Aorta (tissue), 5 donors: ENCODE results near the gene TFB1M. TPM values are rescaled to one million over a fixed set of nuclear protein-coding genes. Genes with fewer than 3 reads are reported as not detected.
"Not testable (repeated sequence)": the region's sequence is repeated elsewhere in the genome, so short reads cannot be mapped to it uniquely, and the experiment has no call there.

Experiments
- ATAC-seq: fragments of 200-7000 bp; cut with Tn5 transposase; one replicate; pipeline ENCODE4 v1.9.1; 2022; ENCODE audit warnings: moderate library complexity; ENCODE audit not compliant: low FRiP score
- DNase-seq, 2 donors: peaks; one replicate each; pipeline ENCODE4 v3.0.0-alpha.2; 2020
- H3K27ac ChIP-seq, 2 donors: one replicate each; pipeline ENCODE4 v1.5.1; 2013; ENCODE audit warnings: low read length in 2 of 2, mild to moderate bottlenecking in 2 of 2, moderate library complexity in 2 of 2, control low read depth in 1 of 2, inconsistent platforms in 1 of 2, low read depth in 1 of 2
- H3K27me3 ChIP-seq, 2 donors: one replicate each; pipeline ENCODE4 v1.6.1; 2013; ENCODE audit warnings: control low read depth in 1 of 2, low read length in 1 of 2, mild to moderate bottlenecking in 1 of 2, moderate library complexity in 1 of 2; ENCODE audit not compliant: insufficient read depth in 2 of 2, control insufficient read depth in 1 of 2
- H3K36me3 ChIP-seq, 2 donors: one replicate each; pipeline ENCODE4 v1.6.1; 2013; ENCODE audit warnings: control low read depth in 1 of 2, low read length in 1 of 2, mild to moderate bottlenecking in 1 of 2; ENCODE audit not compliant: insufficient read depth in 2 of 2, control insufficient read depth in 1 of 2
- H3K4me1 ChIP-seq, 2 donors: one replicate each; pipeline ENCODE4 v1.6.1; 2013; ENCODE audit warnings: low read length in 2 of 2, control low read depth in 1 of 2, mild to moderate bottlenecking in 1 of 2, moderate library complexity in 1 of 2; ENCODE audit not compliant: insufficient read depth in 2 of 2, control insufficient read depth in 1 of 2
- H3K4me3 ChIP-seq, 2 donors: one replicate each; pipeline ENCODE4 v1.5.1; 2013; ENCODE audit warnings: low read length in 2 of 2, control low read depth in 1 of 2, mild to moderate bottlenecking in 1 of 2
- H3K9me3 ChIP-seq: one replicate; pipeline ENCODE4 v1.6.1; 2013; ENCODE audit warnings: mild to moderate bottlenecking, low read length; ENCODE audit not compliant: control insufficient read depth
- WGBS, 2 donors: extraction: QIAGEN DNeasy Blood & Tissue Kit; methylation state at CpG; one replicate each; pipeline ENCODE4 v1.1.7; 2013; 5-methylcytosine and 5-hydroxymethylcytosine counted together
- intact Hi-C, 2 donors: fragments of 100-400 bp; cut with DNase I; formaldehyde crosslinking; loops; one replicate each; pipeline versions ENCODE4 v1.14.2 to v1.15.0; 2022
- polyA plus RNA-seq, 2 donors: library from polyadenylated mRNA; stranded (reverse); fragments of 200-250 nt; gene quantifications; one replicate each; pipeline ENCODE4 v1.2.3, GENCODE V29; 2013
- total RNA-seq, 2 donors: library from RNA; stranded (reverse); fragmentation: NEBNext Ultra II Directional; extraction: Animal tissue kit (Norgen Biotek cat#: 25700); gene quantifications; one replicate each; pipeline ENCODE4 v1.2.1, GENCODE V29; 2021
- donor health status: healthy with polysubstance abuse.
- donor health status: Bipolar disorder and iron deficiency.
- donor health status: DM: no; HTN: no; CAD: no.
- donor health status: DM: no; HTN: no; CAD: no.
- donor health status: DM: yes; HTN: yes; CAD: no.

The TFB1M gene
- total and polyA plus RNA-seq, 4 donors = 6.0 to 23.8 (median 13.1) TPM

DNA sequence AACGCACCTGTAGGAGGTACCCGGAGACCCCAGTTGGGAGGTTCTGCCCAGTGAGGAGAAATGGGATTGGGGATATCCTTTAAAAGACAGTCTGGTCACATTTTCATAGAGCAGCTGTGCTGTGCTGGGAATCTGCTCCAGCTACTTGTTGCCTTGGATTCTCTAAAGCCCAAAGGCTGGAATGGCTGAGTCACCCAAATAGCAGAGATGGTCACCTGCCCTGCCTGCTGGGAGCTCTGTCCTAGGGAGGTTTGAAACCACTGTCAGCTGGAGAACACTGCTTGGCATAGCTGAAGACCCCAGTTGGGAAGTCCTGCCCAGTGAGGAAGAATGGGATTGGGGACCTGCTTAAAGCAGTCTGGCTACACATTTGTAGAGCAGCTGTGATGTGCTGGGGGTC lies 34.8 kb upstream of the TFB1M start:
- Histone ChIP-seq H3K4me1 (no peaks in the 10 kb centered on the region), H3K27ac (no peak overlapping the region), H3K9me3 (peaks cover 9% of the 10 kb centered on the region), H3K4me3 (no peak overlapping the region), H3K36me3 (no peaks in the 10 kb centered on the region), H3K27me3 (no peaks in the 10 kb centered on the region)
- no peak for DNase-seq
- 99 to 100% methylated on average over 2 of the region's 2 CpGs for WGBS, 2 donors
- intact Hi-C loops = no loop called here
- ATAC-seq = no peak

DNA sequence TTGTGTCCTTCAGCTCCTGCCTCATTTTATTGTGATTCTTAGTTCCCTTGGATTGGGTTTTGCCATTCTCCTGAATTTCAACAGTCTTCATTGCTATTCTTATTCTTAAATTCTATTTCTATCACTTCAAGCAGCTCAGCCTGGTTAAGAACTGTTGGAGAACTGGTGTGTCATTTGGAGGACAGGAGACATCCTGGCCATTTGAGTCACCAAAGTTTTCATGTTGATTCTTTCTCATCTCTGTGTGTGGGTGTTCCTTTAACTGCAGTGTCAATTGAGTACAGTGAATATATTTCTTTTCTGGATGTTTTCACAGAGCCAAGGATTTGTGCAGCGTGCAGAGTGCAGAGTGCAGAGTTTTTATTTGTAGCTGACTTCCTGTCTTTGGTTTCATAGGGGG lies 33.5 kb upstream of the TFB1M start:
- intact Hi-C loops = no loop called here
- Histone ChIP-seq H3K9me3 (peaks cover 3% of the 10 kb centered on the region), H3K27me3 (no peaks in the 10 kb centered on the region), H3K4me3 (no peak overlapping the region), H3K4me1 (no peaks in the 10 kb centered on the region), H3K36me3 (no peaks in the 10 kb centered on the region), H3K27ac (no peak overlapping the region)
- WGBS, 2 donors = 70 to 77% methylated on average over 1 of the region's 1 CpG
- no peak for ATAC-seq
- no peak for DNase-seq

DNA sequence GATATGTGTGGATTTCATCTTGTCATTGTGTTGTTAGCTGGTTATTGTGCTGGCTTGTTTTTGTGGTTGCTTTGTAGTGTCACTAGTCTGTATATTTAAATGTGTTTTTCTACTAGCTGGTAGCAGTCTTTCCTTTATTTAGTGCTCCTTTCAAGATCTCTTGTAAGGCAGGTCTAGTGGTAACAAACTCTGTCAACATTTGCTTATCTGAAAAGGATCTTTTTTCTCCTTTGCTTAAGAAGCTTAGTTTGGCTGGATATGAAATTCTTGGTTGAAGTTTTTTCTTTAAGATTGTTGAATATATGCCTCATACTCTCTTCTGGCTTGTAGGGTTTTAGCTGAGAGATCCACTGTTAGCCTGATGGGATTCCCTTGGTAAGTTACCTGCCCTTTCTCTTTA lies 32.7 kb upstream of the TFB1M start:
- Histone ChIP-seq H3K9me3 (peaks cover 3% of the 10 kb centered on the region), H3K4me3 (no peak overlapping the region), H3K36me3 (no peaks in the 10 kb centered on the region), H3K27me3 (no peaks in the 10 kb centered on the region), H3K27ac (no peak overlapping the region), H3K4me1 (no peaks in the 10 kb centered on the region)
- intact Hi-C loops = no loop called here
- DNase-seq (no peak), ATAC-seq (no peak)

DNA sequence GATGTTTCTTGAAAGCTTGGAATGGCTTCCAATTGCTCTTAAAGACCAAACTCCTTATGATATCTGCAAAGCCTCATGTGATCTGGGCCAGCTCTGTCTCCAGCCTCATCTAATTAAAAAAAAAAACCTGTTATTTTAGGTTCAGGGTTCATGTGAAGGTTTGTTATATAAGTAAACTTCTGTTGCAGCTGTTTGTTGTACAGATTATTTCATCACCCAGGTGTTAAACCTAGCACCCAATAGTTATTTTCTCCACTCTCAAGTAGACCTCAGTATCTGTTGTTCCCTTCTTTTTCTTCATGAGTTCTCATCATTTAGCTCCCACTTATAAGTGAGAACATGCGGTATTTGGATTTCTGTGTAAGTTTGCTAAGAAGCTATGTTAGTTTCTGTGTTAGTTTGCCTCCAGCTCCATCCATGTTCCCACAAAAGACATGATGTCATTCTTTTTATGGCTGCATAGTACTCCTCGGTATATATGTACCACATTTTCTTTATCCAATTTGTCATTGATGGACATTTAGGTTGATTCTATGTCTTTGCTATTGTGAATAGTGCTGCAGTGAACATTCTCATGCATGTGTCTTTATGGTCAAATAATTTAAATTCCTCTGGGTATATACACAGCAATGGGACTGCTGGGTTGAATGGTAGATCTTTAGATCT lies 30.2 kb upstream of the TFB1M start:
- Histone ChIP-seq H3K27ac (no peak overlapping the region), H3K27me3 (no peaks in the 10 kb centered on the region), H3K4me1 (no peaks in the 10 kb centered on the region), H3K4me3 (no peak overlapping the region), H3K36me3 (no peaks in the 10 kb centered on the region), H3K9me3 (peaks cover 3% of the 10 kb centered on the region)
- no peak for DNase-seq
- ATAC-seq = no peak
- intact Hi-C loops = no loop called here
- 96 to 99% methylated on average over 2 of the region's 2 CpGs for WGBS, 2 donors

DNA sequence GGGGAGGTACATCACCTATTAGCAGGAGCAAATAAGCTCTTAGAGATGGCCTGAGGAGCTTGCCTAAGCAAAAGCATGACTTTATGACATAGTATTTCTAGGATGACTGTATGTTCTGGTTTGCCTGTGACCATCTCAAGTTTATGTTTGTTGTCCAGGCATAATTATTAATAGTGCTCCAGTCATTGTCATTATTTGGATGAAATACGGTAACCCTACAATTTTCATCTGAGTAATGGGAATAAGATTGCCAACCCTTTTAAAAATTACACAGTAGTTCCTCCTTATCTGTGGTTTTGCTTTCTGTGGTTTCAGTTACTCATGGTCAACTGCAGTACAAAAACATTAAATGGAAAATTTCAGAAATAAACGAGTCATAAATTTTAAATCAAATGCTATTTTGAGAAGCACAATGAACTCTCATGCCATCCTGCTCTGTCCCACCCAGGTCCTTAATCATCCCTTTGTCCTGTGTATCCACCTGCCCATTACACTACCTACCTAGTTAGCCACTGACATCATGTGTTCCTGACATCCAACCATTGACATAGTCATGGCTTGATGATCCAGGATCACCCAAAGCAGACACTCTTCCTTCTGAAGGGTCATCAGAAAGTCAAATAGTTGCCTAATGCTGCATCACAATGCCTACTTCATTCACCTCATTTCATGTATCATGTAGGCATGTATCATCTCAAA lies 27.0 kb upstream of the TFB1M start:
- H3K27ac ChIP-seq = no peak overlapping the region
- H3K9me3 ChIP-seq = no peaks in the 10 kb centered on the region
- intact Hi-C loops = no loop called here
- H3K4me1 ChIP-seq = no peaks in the 10 kb centered on the region
- no peak overlapping the region for H3K4me3 ChIP-seq
- no peaks in the 10 kb centered on the region for H3K27me3 ChIP-seq
- H3K36me3 ChIP-seq = no peaks in the 10 kb centered on the region
- 44 to 59% methylated on average over 2 of the region's 2 CpGs for WGBS, 2 donors
- no peak for ATAC-seq
- DNase-seq = no peak

DNA sequence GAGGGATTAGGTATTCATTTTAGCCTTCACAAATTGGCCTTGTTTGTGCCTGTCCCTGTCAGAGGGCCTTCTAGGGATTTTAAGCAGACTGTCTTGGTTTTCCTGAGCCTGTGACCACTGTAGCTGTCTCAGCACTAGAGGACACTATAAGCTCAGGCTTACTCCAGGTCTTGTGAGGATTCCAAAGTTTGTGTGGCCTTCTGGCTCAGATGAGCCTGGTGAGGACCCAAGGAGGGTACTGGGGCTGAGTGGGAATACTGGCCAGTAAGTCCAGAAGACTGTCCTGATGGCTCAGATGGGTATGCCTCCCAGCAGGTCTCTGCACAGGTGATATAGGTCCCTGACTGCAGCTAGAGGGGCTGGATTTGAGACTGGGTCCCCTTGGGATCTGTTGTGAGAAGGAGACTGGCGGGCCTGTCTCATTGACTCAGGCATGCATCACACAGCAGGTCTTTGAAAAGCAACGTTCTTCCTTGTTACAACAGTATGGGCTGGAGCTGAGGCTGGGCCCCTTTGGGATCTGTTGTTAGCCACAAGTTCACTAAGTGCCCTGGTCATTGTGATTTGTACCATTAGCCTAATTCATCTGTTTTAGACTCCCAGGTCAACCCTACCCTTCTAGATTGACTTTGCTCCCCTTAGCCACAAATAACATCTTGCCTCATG lies 26.3 kb upstream of the TFB1M start:
- intact Hi-C loops = no loop called here
- WGBS, 2 donors = 73 to 78% methylated on average over 2 of the region's 2 CpGs

DNA sequence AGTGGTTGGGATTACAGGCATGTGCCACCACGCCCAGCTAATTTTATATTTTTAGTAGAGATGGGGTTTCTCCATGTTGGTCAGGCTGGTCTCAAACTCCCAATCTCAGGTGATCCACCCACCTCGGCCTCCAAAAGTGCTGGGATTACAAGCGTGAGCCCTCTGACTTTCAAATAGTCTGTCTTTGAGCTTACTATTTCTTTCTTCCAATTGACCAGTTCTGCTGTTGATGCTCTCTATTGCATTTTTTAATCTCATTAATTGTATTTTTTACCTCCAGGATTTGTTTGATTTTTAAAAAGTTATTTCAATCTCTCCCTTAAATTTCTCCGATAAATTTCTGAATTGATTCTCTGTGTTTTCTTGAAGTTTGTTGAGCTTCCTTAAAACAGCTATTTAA lies 25.6 kb upstream of the TFB1M start:
- H3K9me3 ChIP-seq, H3K4me3 ChIP-seq, intact Hi-C loops, H3K27ac ChIP-seq, H3K36me3 ChIP-seq, ATAC-seq, H3K27me3 ChIP-seq, DNase-seq, H3K4me1 ChIP-seq: not testable (repeated sequence)
- WGBS, 2 donors = 83 to 97% methylated on average over 4 of the region's 4 CpGs

More for the DNA sequence above, 26.3 kb upstream of the TFB1M start:
- H3K9me3 ChIP-seq = no peaks in the 10 kb centered on the region
- H3K4me3 ChIP-seq = no peak overlapping the region
- H3K36me3 ChIP-seq = no peaks in the 10 kb centered on the region
- ATAC-seq (no peak), DNase-seq (no peak)
- H3K4me1 ChIP-seq = no peaks in the 10 kb centered on the region
- no peak overlapping the region for H3K27ac ChIP-seq
- H3K27me3 ChIP-seq = no peaks in the 10 kb centered on the region

DNA sequence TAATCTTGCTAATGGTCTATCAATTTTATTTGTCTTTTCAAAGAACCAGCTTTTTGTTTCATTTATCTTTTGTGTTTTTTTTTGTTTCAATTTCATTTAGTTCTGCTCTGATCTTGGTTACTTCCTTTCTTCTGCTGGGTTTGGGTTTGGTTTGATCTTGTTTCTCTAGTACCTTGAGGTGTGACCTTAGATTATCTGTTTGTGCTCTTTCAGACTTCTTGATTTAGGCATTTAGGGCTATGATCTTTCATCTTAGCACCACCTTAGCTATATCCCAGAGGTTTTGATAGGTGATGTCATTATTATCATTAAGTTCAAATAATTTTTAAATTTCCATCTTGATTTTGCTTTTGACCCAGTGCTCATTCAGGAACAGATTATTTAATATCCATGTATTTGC lies 24.0 kb upstream of the TFB1M start:
- H3K27me3 ChIP-seq, H3K4me3 ChIP-seq, ATAC-seq, intact Hi-C loops, H3K36me3 ChIP-seq, DNase-seq, H3K4me1 ChIP-seq, H3K27ac ChIP-seq, H3K9me3 ChIP-seq: not testable (repeated sequence)

DNA sequence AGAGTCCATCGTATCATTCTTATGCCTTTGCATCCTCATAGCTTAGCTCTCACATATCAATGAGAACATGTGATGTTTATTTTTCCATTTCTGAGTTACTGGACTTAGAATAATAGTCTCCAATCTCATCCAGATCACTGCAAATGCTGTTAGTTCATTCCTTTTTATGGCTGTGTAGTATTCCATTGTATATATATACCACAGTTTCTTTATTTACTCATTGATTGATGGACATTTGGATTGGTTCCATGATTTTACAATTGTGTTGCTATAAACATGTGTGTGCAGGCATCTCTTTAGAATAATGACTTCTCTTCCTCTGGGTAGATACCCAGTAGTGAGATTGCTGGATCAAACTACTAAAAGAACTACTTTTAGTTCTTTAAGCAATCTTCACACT lies 21.0 kb upstream of the TFB1M start:
- no peak overlapping the region for H3K27ac ChIP-seq
- H3K27me3 ChIP-seq = no peaks in the 10 kb centered on the region
- WGBS, 2 donors = 94 to 95% methylated on average over 1 of the region's 1 CpG
- no peak for DNase-seq
- no peaks in the 10 kb centered on the region for H3K36me3 ChIP-seq
- ATAC-seq = no peak
- no peak overlapping the region for H3K4me3 ChIP-seq
- no peaks in the 10 kb centered on the region for H3K9me3 ChIP-seq
- intact Hi-C loops = no loop called here
- H3K4me1 ChIP-seq = no peaks in the 10 kb centered on the region
